GM12878 (cell line): ENCODE data around the gene UQCC5. TPM values are rescaled to one million over a fixed set of nuclear protein-coding genes. Genes with fewer than 3 reads are reported as not detected.

Source experiments
- ATAC-seq: fragments of 200-7000 bp; cut with Tn5 transposase; 3 replicates; pipeline ENCODE4 v1.9.1; 2020; ENCODE audit warnings: mild to moderate bottlenecking, moderate library complexity
- BruUV-seq: library from RNA; stranded (reverse); fragments of 400-500 nt; replicated peaks from 2 replicates; lab custom pipeline; 2021; lab: Mats Ljungman, UMichigan
- CTCF ChIA-PET: fragments of 300-600 bp; sonication (Branson Sonifier 250); formaldehyde crosslinking; extraction: SDS; loops from one replicate; lab custom pipeline; 2021; ENCODE audit warnings: inconsistent platforms; lab: Yijun Ruan, JAX
- POLR2A ChIA-PET: fragments of 350-600 bp; formaldehyde crosslinking; extraction: SDS; loops from one replicate; lab custom pipeline; 2021; ENCODE audit warnings: inconsistent platforms; lab: Charles Lee
- RAD21 ChIA-PET: fragments of 300-600 bp; sonication (Branson Sonifier 250); formaldehyde crosslinking; loops from one replicate; lab custom pipeline; 2023; ENCODE audit warnings: antibody characterized with exemption; ENCODE audit not compliant: unreplicated experiment; lab: Charles Lee
- SMC1A ChIA-PET: fragments of 300-600 bp; sonication (Branson Sonifier 250); formaldehyde crosslinking; loops from one replicate; lab custom pipeline; 2023; ENCODE audit not compliant: unreplicated experiment, uncharacterized antibody; lab: Charles Lee
- DNase-seq: peaks from one replicate; pipeline ENCODE4 v3.0.0-alpha.2; 2011; ENCODE audit warnings: low read depth, low spot score
- FAIRE-seq: peaks from 3 replicates; lab custom pipeline; 2011; peaks lifted over from hg19 to GRCh38; lab: Jason Lieb, UNC
- H2AFZ ChIP-seq: 2 replicates; pipeline ENCODE4 v1.6.0; 2011; ENCODE audit warnings: low read depth, low read length, control low read depth; ENCODE audit not compliant: control insufficient read depth
- H3K27ac ChIP-seq: 2 replicates; pipeline ENCODE4 v1.5.1; 2011; ENCODE audit warnings: control low read depth; ENCODE audit not compliant: control insufficient read depth, insufficient read depth
- H3K27me3 ChIP-seq, 2 experiments: replicated peaks in 1 of 2; 2 replicates each; pipeline versions ENCODE4 v1.6.0 to v1.6.1; 2011; ENCODE audit warnings: low read length in 1 of 2; ENCODE audit not compliant: control insufficient read depth in 2 of 2, insufficient read depth in 2 of 2
- H3K36me3 ChIP-seq, 2 experiments: 2 replicates each; pipeline ENCODE4 v1.5.1; 2011; ENCODE audit warnings: low read length in 1 of 2; ENCODE audit not compliant: control insufficient read depth in 2 of 2, insufficient read depth in 2 of 2
- H3K4me1 ChIP-seq: 2 replicates; pipeline ENCODE4 v1.6.1; 2011; ENCODE audit warnings: mild to moderate bottlenecking, low read length, moderate library complexity, mixed read lengths; ENCODE audit not compliant: control insufficient read depth, insufficient read depth
- H3K4me2 ChIP-seq: 2 replicates; pipeline ENCODE4 v1.6.0; 2011; ENCODE audit warnings: control low read depth; ENCODE audit not compliant: control insufficient read depth, insufficient read depth
- H3K4me3 ChIP-seq: fragments of 200-600 bp; sonication (generic); 2 replicates; pipeline ENCODE4 v1.5.1; 2016
- H3K79me2 ChIP-seq: 2 replicates; pipeline ENCODE4 v1.6.0; 2011; ENCODE audit warnings: low read length; ENCODE audit not compliant: control insufficient read depth, insufficient read depth
- H3K9ac ChIP-seq: 2 replicates; pipeline ENCODE4 v1.8.0; 2011; ENCODE audit warnings: low read length, control low read depth, mixed read lengths; ENCODE audit not compliant: control insufficient read depth, insufficient read depth
- H3K9me3 ChIP-seq: replicated peaks from 3 replicates; pipeline ENCODE4 v1.5.1; 2011; ENCODE audit warnings: mild to moderate bottlenecking, low read length; ENCODE audit not compliant: control insufficient read depth, insufficient read depth
- H4K20me1 ChIP-seq: 2 replicates; pipeline ENCODE4 v1.6.0; 2011; ENCODE audit not compliant: control insufficient read depth, insufficient read depth
- ATF3 ChIP-seq: IDR thresholded peaks from 2 replicates; pipeline ENCODE4 v1.6.1; 2011; ENCODE audit warnings: low read depth, mild to moderate bottlenecking, low read length, moderate library complexity, borderline replicate concordance; ENCODE audit errors: extremely low read depth
- CEBPZ ChIP-seq: fragments of 150-350 bp; IDR thresholded peaks from 2 replicates; pipeline ENCODE4 v1.6.1; 2016; ENCODE audit warnings: low read depth, low read length
- EGR1 ChIP-seq, 2 experiments: IDR thresholded peaks; 1 replicate in 1 of 2; 2 replicates in 1 of 2; pipeline ENCODE4 v1.6.1; 2011 to 2012; ENCODE audit warnings: low read depth in 2 of 2, low read length in 2 of 2, borderline replicate concordance in 1 of 2, mild to moderate bottlenecking in 1 of 2, moderate library complexity in 1 of 2
- GABPA ChIP-seq: IDR thresholded peaks from 2 replicates; pipeline ENCODE4 v1.6.1; 2014; ENCODE audit warnings: antibody characterized with exemption, low read depth, mild to moderate bottlenecking, inconsistent platforms
- HDAC2 ChIP-seq: fragments of 200-600 bp; sonication (generic); IDR thresholded peaks from 2 replicates; pipeline ENCODE4 v1.6.1; 2017
- KDM1A ChIP-seq: fragments of 200-600 bp; sonication (generic); IDR thresholded peaks from 2 replicates; pipeline ENCODE4 v1.6.1; 2016; ENCODE audit warnings: borderline replicate concordance
- ZNF217 ChIP-seq: fragments of 450-650 bp; IDR thresholded peaks from 2 replicates; pipeline ENCODE4 v1.6.1; 2017; ENCODE audit warnings: antibody characterized with exemption, mild to moderate bottlenecking
- WGBS: methylation state at CpG from one replicate; pipeline ENCODE4 v1.1.6; 2016; ENCODE audit warnings: low lambda C conversion rate; ENCODE audit not compliant: insufficient replicate concordance, insufficient coverage; ENCODE audit errors: missing lambda C conversion rate; 5-methylcytosine and 5-hydroxymethylcytosine counted together
- in situ Hi-C: fragments of 300-500 bp; cut with MboI; formaldehyde crosslinking; loops from 9 replicates; pipeline ENCODE4 v1.14.3; 2018; ENCODE audit warnings: mixed read lengths
- intact Hi-C: fragments of 100-400 bp; cut with micrococcal nuclease; formaldehyde crosslinking; loops from one replicate; pipeline ENCODE4 v1.14.2; 2022; ENCODE audit not compliant: unreplicated experiment
- polyA plus RNA-seq, 11 experiments: library from polyadenylated mRNA; depleted of rRNA in 4 of 11; unstranded in 6 of 11; stranded (reverse) in 5 of 11; fragments of >200 nt; fragmentation: Nextera tagmentation in 4 of 11; fragmentation: Illumina TruSeq in 1 of 11; extraction: Ambion mirVana in 4 of 11; extraction: Trizol in 1 of 11; gene quantifications; 1 replicate in 1 of 11; 2 replicates in 10 of 11; pipeline versions ENCODE4 v1.2.1 to v1.2.3, GENCODE V29; 2011 to 2016; ENCODE audit warnings: inconsistent platforms in 2 of 11, missing spikeins in 2 of 11, low read depth in 1 of 11
- total RNA-seq, 4 experiments: library from RNA; depleted of rRNA in 3 of 4; stranded (reverse); fragments of >200 nt in 3 of 4; fragmentation: Illumina TruSeq in 1 of 4; extraction: Trizol in 1 of 4; gene quantifications; 2 replicates each; pipeline versions ENCODE4 v1.2.1 to v1.2.3, GENCODE V29; 2013 to 2021
- TF ChIP-seq, protein P1 (sequence below): IDR thresholded peaks from 2 replicates; pipeline ENCODE4 v1.6.1; 2011; ENCODE audit warnings: borderline replicate concordance, low read depth, mild to moderate bottlenecking, moderate library complexity, mixed read lengths, low read length; ENCODE audit not compliant: insufficient read depth; ENCODE audit errors: extremely low read length
- TF ChIP-seq, protein P2 (sequence below): fragments of 450-650 bp; IDR thresholded peaks from 2 replicates; pipeline ENCODE4 v1.6.1; 2017; ENCODE audit warnings: mild to moderate bottlenecking, moderate library complexity
- TF ChIP-seq, protein P3 (sequence below): IDR thresholded peaks from 2 replicates; pipeline ENCODE4 v1.6.1; 2012; ENCODE audit warnings: low read depth, low read length, improper control_type of control experiment

The UQCC5 gene
- total and polyA plus RNA-seq, 10 of the 15 experiments (the other 5 are each of a cell fraction or from before 2014, with no cell fraction given): 15.1 to 84.8 (median 28.0) TPM

GRCh38 chr3:52521881-52522650 lies 14.3 kb upstream of the UQCC5 start:
- ATAC-seq (no peak; the same call in 2 of the 3 replicates), FAIRE-seq (no peak), DNase-seq (no peak)
- ChIA-PET POLR2A (no interaction called here), CTCF (no interaction called here), SMC1A (no interaction called here), RAD21 (no interaction called here)
- Histone ChIP-seq H3K9me3 (no peaks in the 10 kb centered on the region), H3K4me2 (no peak overlapping the region), H3K4me1 (no peaks in the 10 kb centered on the region), H3K79me2 (no peaks in the 10 kb centered on the region), H3K9ac (no peak overlapping the region), H3K27ac (no peak overlapping the region), H2AFZ (no peak overlapping the region), H3K36me3 (peaks cover 0 to 4% of the 10 kb centered on the region in 2 experiments; a peak in 2 of 4 replicates), H4K20me1 (no peaks in the 10 kb centered on the region), H3K27me3 (no peaks in the 10 kb centered on the region), H3K4me3 (no peak overlapping the region)
- intact Hi-C loops (no loop called here), in situ Hi-C loops (no loop called here)
- no TSS peak for BruUV-seq
- 86% methylated on average over 33 of the region's 33 CpGs for WGBS
- TF ChIP-seq, protein P1, sequence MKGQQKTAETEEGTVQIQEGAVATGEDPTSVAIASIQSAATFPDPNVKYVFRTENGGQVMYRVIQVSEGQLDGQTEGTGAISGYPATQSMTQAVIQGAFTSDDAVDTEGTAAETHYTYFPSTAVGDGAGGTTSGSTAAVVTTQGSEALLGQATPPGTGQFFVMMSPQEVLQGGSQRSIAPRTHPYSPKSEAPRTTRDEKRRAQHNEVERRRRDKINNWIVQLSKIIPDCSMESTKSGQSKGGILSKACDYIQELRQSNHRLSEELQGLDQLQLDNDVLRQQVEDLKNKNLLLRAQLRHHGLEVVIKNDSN: no peak
- no peak for TF ChIP-seq ZNF217
- no peak for TF ChIP-seq ATF3
- no peak for TF ChIP-seq EGR1 (IDR thresholded peaks at IDR 0.05; ENCODE audit: borderline replicate concordance in 1 of 2, low read depth in 2 of 2, low read length in 2 of 2)
- TF ChIP-seq KDM1A: no peak
- TF ChIP-seq CEBPZ: no peak
- no peak for TF ChIP-seq HDAC2
- TF ChIP-seq, protein P2, sequence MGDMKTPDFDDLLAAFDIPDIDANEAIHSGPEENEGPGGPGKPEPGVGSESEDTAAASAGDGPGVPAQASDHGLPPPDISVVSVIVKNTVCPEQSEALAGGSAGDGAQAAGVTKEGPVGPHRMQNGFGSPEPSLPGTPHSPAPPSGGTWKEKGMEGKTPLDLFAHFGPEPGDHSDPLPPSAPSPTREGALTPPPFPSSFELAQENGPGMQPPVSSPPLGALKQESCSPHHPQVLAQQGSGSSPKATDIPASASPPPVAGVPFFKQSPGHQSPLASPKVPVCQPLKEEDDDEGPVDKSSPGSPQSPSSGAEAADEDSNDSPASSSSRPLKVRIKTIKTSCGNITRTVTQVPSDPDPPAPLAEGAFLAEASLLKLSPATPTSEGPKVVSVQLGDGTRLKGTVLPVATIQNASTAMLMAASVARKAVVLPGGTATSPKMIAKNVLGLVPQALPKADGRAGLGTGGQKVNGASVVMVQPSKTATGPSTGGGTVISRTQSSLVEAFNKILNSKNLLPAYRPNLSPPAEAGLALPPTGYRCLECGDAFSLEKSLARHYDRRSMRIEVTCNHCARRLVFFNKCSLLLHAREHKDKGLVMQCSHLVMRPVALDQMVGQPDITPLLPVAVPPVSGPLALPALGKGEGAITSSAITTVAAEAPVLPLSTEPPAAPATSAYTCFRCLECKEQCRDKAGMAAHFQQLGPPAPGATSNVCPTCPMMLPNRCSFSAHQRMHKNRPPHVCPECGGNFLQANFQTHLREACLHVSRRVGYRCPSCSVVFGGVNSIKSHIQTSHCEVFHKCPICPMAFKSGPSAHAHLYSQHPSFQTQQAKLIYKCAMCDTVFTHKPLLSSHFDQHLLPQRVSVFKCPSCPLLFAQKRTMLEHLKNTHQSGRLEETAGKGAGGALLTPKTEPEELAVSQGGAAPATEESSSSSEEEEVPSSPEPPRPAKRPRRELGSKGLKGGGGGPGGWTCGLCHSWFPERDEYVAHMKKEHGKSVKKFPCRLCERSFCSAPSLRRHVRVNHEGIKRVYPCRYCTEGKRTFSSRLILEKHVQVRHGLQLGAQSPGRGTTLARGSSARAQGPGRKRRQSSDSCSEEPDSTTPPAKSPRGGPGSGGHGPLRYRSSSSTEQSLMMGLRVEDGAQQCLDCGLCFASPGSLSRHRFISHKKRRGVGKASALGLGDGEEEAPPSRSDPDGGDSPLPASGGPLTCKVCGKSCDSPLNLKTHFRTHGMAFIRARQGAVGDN: no peak
- no peak for TF ChIP-seq GABPA
- TF ChIP-seq, protein P3, sequence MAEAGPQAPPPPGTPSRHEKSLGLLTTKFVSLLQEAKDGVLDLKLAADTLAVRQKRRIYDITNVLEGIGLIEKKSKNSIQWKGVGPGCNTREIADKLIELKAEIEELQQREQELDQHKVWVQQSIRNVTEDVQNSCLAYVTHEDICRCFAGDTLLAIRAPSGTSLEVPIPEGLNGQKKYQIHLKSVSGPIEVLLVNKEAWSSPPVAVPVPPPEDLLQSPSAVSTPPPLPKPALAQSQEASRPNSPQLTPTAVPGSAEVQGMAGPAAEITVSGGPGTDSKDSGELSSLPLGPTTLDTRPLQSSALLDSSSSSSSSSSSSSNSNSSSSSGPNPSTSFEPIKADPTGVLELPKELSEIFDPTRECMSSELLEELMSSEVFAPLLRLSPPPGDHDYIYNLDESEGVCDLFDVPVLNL: no peak
